BE2C (cell line): ENCODE measurements around the gene TRIB2.

Source experiments
- DNase-seq: peaks from one replicate; pipeline ENCODE4 v3.0.0-alpha.2; 2020
- H3K27me3 ChIP-seq: fragments of 250-450 bp; sonication (Bioruptor Pico); 2 replicates; pipeline ENCODE4 v1.5.1; 2020; ENCODE audit warnings: mild to moderate bottlenecking
- H3K36me3 ChIP-seq: fragments of 250-450 bp; sonication (Bioruptor Pico); 2 replicates; pipeline ENCODE4 v1.5.1; 2020; ENCODE audit warnings: mild to moderate bottlenecking
- H3K4me1 ChIP-seq: fragments of 250-450 bp; sonication (Bioruptor Pico); 2 replicates; pipeline ENCODE4 v1.5.1; 2020
- H3K4me3 ChIP-seq: 2 replicates; pipeline ENCODE4 v1.5.1; 2011; ENCODE audit warnings: low read depth, low read length
- H3K9me3 ChIP-seq: fragments of 250-450 bp; sonication (Bioruptor Pico); 2 replicates; pipeline ENCODE4 v1.5.1; 2020
- TF ChIP-seq, protein P1 (sequence below): IDR thresholded peaks from 2 replicates; pipeline ENCODE4 v1.5.1; 2012; ENCODE audit warnings: mild to moderate bottlenecking, low read depth, low read length

Gene TRIB2

DNA sequence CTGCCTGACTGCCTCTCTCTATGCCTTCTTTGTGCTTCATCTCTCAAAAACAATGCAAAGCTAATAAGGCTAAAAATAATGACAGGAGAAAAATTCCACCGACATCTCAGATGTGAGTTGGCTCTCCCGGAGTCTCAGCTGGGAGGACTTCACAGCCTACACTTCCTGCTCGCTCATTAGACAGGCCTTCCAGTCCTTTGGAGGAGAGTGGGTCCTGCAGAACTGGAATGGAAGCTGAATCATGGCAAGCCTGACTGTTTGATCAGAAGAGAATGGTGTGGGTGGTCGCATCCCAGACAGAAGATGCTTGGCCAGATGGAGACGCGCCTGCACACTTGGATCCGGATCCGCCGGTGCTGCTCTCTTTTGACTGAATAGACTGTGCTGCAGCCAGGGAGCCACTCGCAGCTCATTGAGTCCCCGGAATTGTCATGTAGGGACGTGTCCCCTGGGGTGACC, 49.7 kb downstream of the TRIB2 start:
- peaks cover under 1% of the 10 kb centered on the region; the same call in 1 of the 2 replicates for H3K4me1 ChIP-seq
- H3K36me3 ChIP-seq, result no peaks in the 10 kb centered on the region
- DNase-seq, result no peak
- TF ChIP-seq, protein P1, sequence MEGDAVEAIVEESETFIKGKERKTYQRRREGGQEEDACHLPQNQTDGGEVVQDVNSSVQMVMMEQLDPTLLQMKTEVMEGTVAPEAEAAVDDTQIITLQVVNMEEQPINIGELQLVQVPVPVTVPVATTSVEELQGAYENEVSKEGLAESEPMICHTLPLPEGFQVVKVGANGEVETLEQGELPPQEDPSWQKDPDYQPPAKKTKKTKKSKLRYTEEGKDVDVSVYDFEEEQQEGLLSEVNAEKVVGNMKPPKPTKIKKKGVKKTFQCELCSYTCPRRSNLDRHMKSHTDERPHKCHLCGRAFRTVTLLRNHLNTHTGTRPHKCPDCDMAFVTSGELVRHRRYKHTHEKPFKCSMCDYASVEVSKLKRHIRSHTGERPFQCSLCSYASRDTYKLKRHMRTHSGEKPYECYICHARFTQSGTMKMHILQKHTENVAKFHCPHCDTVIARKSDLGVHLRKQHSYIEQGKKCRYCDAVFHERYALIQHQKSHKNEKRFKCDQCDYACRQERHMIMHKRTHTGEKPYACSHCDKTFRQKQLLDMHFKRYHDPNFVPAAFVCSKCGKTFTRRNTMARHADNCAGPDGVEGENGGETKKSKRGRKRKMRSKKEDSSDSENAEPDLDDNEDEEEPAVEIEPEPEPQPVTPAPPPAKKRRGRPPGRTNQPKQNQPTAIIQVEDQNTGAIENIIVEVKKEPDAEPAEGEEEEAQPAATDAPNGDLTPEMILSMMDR, result no peak
- H3K9me3 ChIP-seq, result no peaks in the 10 kb centered on the region
- no peaks in the 10 kb centered on the region for H3K27me3 ChIP-seq
- H3K4me3 ChIP-seq, result no peak overlapping the region

DNA sequence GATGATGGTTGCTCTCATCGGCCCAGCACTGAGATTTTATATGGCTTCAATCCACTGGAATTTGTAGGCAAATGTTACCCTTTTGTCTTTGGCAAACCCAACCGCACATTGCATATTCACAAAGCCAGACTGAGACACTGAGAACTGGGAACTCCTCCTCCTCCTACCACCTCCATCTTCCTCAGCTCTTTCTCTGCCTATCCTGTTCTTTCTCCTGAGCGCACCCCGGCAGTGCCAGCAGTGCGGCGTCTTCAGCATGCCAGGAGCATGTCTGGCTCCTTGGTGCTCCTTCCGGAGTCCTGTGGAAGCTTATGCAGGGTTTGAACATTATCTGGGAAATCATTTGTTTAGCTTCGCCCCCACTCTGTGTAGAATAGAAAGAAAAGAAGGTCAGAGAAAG, 50.8 kb downstream of the TRIB2 start:
- Histone ChIP-seq H3K27me3 (no peaks in the 10 kb centered on the region), H3K4me1 (no peaks in the 10 kb centered on the region), H3K9me3 (no peaks in the 10 kb centered on the region), H3K36me3 (no peaks in the 10 kb centered on the region), H3K4me3 (no peak overlapping the region)
- DNase-seq, result no peak
- TF ChIP-seq, protein P1, result no peak

DNA sequence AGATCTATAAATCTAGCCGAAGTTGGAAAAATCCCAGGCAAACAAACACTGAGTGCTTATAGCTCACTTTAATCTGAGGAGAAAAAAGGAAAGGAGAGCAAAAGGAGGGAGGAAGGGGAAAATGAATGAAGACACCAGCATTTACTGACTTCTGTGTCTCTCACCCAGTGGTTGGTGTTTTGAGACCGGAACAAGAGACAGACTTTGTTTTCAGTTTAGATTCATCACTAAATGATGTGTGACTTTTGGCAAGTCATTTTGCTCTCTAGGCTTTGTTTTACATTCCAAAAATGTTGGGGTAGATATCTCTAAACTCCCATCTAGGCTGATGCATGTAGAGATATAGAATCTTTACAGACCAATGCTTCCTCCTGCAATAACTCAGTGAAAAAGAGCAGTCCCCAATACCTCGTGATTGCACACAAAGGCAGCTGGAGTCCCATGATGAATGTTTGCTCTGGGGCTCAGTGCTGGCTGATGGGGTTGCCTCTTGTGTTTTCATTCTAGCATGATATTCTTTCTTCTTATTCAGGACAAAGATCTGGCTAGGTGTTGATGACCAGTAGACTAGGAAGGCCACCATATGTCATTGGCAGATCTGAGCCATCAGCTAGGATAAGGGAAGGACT, 51.4 kb downstream of the TRIB2 start:
- H3K9me3 ChIP-seq, result no peaks in the 10 kb centered on the region
- no peak overlapping the region for H3K4me3 ChIP-seq
- no peaks in the 10 kb centered on the region for H3K36me3 ChIP-seq
- no peaks in the 10 kb centered on the region for H3K27me3 ChIP-seq
- TF ChIP-seq, protein P1, result no peak
- DNase-seq, result no peak
- no peaks in the 10 kb centered on the region for H3K4me1 ChIP-seq

DNA sequence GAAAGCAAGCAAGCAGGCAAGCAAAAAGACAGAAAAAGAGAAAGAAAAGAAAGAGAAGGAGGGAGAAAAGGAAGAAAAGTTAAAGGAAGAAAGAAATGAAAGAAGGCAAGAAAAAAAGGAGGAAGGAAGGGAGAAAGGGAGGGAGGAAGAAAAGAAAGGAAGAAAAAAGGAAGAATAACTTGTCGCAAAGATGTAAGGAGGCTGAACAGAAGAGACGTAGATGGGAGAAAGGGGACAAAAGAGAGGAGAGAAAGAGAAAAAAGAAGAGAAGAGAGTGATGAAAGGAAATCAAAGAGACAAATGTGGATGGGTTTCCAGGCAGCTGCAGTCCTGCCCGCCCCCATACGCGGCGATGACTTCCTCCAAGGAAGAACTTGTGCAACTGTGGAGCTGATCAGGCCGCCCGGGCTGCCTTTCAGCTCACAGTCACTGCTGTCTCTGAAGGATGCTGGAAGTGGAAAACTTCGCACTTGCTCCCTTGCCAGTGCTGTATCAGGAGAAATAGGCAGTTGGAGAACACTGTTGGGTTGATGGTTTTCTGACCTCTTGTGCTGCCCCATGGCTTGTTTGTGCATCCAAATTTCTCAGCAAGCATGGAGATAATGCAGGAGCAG, 52.9 kb downstream of the TRIB2 start:
- H3K4me1 ChIP-seq, result peaks cover 10% of the 10 kb centered on the region
- no peak for DNase-seq
- no peaks in the 10 kb centered on the region for H3K36me3 ChIP-seq
- no peaks in the 10 kb centered on the region for H3K9me3 ChIP-seq
- TF ChIP-seq, protein P1, result no peak
- H3K27me3 ChIP-seq, result no peaks in the 10 kb centered on the region
- no peak overlapping the region for H3K4me3 ChIP-seq

DNA sequence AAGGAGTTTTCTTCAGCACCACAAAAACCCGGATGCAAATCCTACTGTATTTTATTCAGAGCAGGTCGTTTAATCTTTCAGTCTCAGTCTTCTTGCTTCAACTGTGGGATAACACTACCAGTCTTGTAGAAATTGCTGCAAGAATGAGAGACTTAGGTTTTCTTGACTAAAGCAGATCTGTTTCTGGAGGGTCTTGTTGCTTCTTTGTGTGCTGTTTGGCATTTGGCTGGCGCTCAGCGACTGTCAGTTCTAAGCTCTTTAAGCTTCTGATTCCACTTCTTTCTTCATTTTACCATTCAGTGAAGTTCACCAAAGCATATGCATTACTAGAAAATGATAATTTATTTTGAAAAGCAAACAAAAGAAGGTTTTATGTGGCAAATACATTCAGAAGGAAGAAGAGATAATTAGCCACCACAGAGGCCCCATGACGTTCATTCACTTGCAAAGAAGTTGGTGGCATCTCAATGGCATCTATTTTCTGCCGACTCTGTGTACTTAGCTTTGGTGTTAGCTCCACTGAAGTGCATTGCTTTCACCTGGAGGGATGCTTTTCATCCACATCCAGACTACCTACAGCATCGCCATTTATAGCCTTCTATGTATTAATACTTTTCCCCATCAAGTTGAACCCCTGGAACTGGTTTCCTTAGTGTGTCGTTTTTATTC, 53.7 kb downstream of the TRIB2 start:
- TF ChIP-seq, protein P1, result no peak
- H3K4me3 ChIP-seq, result no peak overlapping the region
- H3K36me3 ChIP-seq, result no peaks in the 10 kb centered on the region
- H3K9me3 ChIP-seq, result no peaks in the 10 kb centered on the region
- DNase-seq, result no peak
- no peaks in the 10 kb centered on the region for H3K27me3 ChIP-seq
- H3K4me1 ChIP-seq, result peaks cover 16% of the 10 kb centered on the region

DNA sequence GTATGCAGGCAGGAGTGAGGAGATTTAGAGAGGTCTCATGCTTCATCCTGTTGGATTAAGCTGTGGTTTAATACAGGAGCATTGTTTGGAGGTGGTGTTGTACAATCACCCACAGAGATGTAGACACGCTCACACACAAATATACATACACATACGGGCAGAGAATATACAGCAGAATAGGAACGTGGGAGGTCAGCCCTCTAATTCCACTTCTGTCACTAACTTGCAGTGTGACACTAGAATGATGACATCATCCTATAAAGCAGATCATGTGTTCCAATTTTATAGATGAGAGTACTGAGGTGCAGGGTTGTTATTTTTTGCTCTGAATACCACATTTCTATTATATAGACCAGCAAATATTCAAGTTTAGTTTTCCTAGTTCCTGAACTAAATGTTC, 54.4 kb downstream of the TRIB2 start:
- H3K4me3 ChIP-seq, result no peak overlapping the region
- TF ChIP-seq, protein P1, result no peak
- H3K4me1 ChIP-seq, result peaks cover 16% of the 10 kb centered on the region

More for the DNA sequence above, 54.4 kb downstream of the TRIB2 start:
- no peak for DNase-seq
- Histone ChIP-seq H3K9me3 (no peaks in the 10 kb centered on the region), H3K36me3 (no peaks in the 10 kb centered on the region), H3K27me3 (no peaks in the 10 kb centered on the region)
